Measurements from ENCODE around the gene PPP2R2C.

Gene PPP2R2C

GRCh38 chr4:6394671-6395081 is 77.7 kb downstream of the PPP2R2C start:
- DNase-seq = no peak

GRCh38 chr4:6393544-6394475 is 78.6 kb downstream of the PPP2R2C start:
- no peak for DNase-seq

- no peak for DNase-seq
Measured at GRCh38 chr4:6393066-6393465, 79.3 kb downstream of the PPP2R2C start.

- DNase-seq = no peak
Measured at GRCh38 chr4:6392407-6392806, 80.0 kb downstream of the PPP2R2C start.

- DNase-seq = no peak
Measured at GRCh38 chr4:6391852-6392188, 80.6 kb downstream of the PPP2R2C start.

GRCh38 chr4:6391186-6391851 is 81.1 kb downstream of the PPP2R2C start:
- no peak for DNase-seq

- DNase-seq = no peak
Measured at GRCh38 chr4:6390356-6390755, 82.1 kb downstream of the PPP2R2C start.

GRCh38 chr4:6389142-6389825 is 83.1 kb downstream of the PPP2R2C start:
- DNase-seq = no peak

- DNase-seq = no peak
Measured at GRCh38 chr4:6388713-6389112, 83.7 kb downstream of the PPP2R2C start.

- DNase-seq = no peak
Measured at GRCh38 chr4:6387946-6388345, 84.5 kb downstream of the PPP2R2C start.

GRCh38 chr4:6386091-6386490 is 86.3 kb downstream of the PPP2R2C start:
- DNase-seq = no peak

GRCh38 chr4:6385288-6385687 is 87.1 kb downstream of the PPP2R2C start:
- no peak for DNase-seq

GRCh38 chr4:6384541-6384940 is 87.9 kb downstream of the PPP2R2C start:
- no peak for DNase-seq

GRCh38 chr4:6383929-6384328 is 88.5 kb downstream of the PPP2R2C start:
- DNase-seq = no peak

GRCh38 chr4:6383009-6383404 is 89.4 kb downstream of the PPP2R2C start:
- no peak for DNase-seq

- peak; percentile 16 for DNase-seq
Measured at GRCh38 chr4:6381571-6382123, 90.8 kb downstream of the PPP2R2C start.

- peak; percentile 15 for DNase-seq
Measured at GRCh38 chr4:6380746-6381410, 91.5 kb downstream of the PPP2R2C start.

- no peak for DNase-seq
Measured at GRCh38 chr4:6379767-6380745, 92.4 kb downstream of the PPP2R2C start.

GRCh38 chr4:6378493-6379445 is 93.6 kb downstream of the PPP2R2C start:
- no peak for DNase-seq
